ENCODE measurements around the gene BANK1. TPM values are rescaled to one million over a fixed set of nuclear protein-coding genes. Genes with fewer than 3 reads are reported as not detected.

The BANK1 gene
- total RNA-seq, 2 donors from 2014 or later = 0.53 to 0.57 TPM

DNA sequence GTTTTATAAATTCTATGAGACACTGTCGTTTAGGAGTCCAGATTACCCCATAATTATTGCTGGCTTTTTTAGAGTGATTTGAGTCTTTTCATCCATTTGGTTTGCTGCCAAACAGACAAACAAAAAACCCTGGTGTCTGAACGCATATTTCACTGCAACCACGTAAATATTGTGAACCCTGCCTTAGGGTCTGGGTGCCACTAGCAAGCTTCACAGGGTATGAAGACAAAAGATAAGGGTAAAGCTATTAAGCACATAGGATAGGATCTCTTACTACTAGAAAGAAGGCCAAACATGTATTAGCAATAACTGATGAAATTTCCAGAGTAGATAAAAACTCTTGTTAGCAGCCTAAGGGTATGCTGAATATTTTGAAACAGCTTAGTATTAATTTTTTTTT, 143.3 kb downstream of the BANK1 start:
- Histone ChIP-seq H3K27me3 (ENCODE audit: control insufficient read depth, insufficient read depth, low read length, poor library complexity, severe bottlenecking) (no peaks in the 10 kb centered on the region), H3K4me1 (ENCODE audit: control insufficient read depth, insufficient read depth, low read length) (no peaks in the 10 kb centered on the region), H3K9ac (ENCODE audit: extremely low read depth, low read length, poor library complexity, severe bottlenecking) (no peak overlapping the region), H3K36me3 (ENCODE audit: control insufficient read depth, insufficient read depth, low read length) (no peaks in the 10 kb centered on the region), H3K4me3 (ENCODE audit: low read length) (no peak overlapping the region), H3K27ac (ENCODE audit: low read depth, low read length) (no peak overlapping the region), H3K9me3 (ENCODE audit: control insufficient read depth, low read length) (no peaks in the 10 kb centered on the region)
- 94 to 100% methylated on average over 1 to 3 of the region's 3 CpGs for WGBS, 2 experiments (ENCODE audit: insufficient coverage in 1 of 2, insufficient read length in 1 of 2)
- Mint-ChIP-seq H3K36me3 (ENCODE audit: low read depth) (no peaks in the 10 kb centered on the region), H3K9me3 (peaks cover 10% of the 10 kb centered on the region), H3K27ac (no peak overlapping the region), H3K4me3 (no peak overlapping the region), H3K27me3 (ENCODE audit: insufficient read depth) (no peaks in the 10 kb centered on the region), H3K4me1 (no peaks in the 10 kb centered on the region)
- no peak for TF ChIP-seq CTCF (conservative IDR thresholded peaks at IDR 0.05)
- no peak for DNase-seq

GRCh38 chr4:101938836-101939235, 148.3 kb downstream of the BANK1 start:
- peaks cover 10% of the 10 kb centered on the region for H3K9me3 Mint-ChIP-seq
- H3K27me3 ChIP-seq (ENCODE audit: control insufficient read depth, insufficient read depth, low read length, poor library complexity, severe bottlenecking) = no peaks in the 10 kb centered on the region
- no peaks in the 10 kb centered on the region for H3K36me3 ChIP-seq (ENCODE audit: control insufficient read depth, insufficient read depth, low read length)
- H3K4me1 ChIP-seq (ENCODE audit: control insufficient read depth, insufficient read depth, low read length) = no peaks in the 10 kb centered on the region
- no peaks in the 10 kb centered on the region for H3K36me3 Mint-ChIP-seq (ENCODE audit: low read depth)
- H3K27ac ChIP-seq (ENCODE audit: low read depth, low read length) = no peak overlapping the region
- no peak overlapping the region for H3K27ac Mint-ChIP-seq
- no peaks in the 10 kb centered on the region for H3K27me3 Mint-ChIP-seq (ENCODE audit: insufficient read depth)
- no peak overlapping the region for H3K4me3 ChIP-seq (ENCODE audit: low read length)
- H3K9me3 ChIP-seq (ENCODE audit: control insufficient read depth, low read length) = no peaks in the 10 kb centered on the region
- 91 to 100% methylated on average over 1 to 2 of the region's 2 CpGs for WGBS, 2 experiments (ENCODE audit: insufficient coverage in 1 of 2, insufficient read length in 1 of 2)
- H3K4me3 Mint-ChIP-seq = no peak overlapping the region
- no peak for DNase-seq
- no peaks in the 10 kb centered on the region for H3K4me1 Mint-ChIP-seq
- no peak for TF ChIP-seq CTCF (conservative IDR thresholded peaks at IDR 0.05)
- H3K9ac ChIP-seq (ENCODE audit: extremely low read depth, low read length, poor library complexity, severe bottlenecking) = no peak overlapping the region

DNA sequence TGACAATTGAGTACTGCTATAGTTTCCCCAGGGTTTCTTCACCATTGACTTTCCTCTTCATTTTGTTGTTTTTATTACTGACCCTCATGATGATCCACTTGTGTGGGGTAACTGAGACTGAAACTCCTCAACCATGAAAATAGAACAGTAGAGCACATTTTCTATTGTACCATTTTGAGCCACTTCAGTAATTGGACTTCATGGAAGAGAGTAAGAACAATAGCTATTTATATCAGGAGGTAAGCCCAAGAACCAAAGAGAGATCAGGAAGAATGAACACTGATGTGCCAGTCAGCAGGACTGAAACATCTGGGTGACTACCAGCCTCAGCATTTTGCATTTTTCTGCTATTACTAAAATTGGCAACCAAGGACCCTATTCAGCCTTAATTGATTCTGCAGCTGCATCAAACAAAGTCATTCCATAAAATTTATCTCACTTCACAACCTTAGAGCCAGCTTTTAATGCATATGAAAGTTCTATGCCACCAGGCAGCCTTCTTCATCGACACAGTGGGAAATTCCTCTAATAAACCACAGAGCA, 151.4 kb downstream of the BANK1 start:
- TF ChIP-seq CTCF (conservative IDR thresholded peaks at IDR 0.05) = no peak
- H3K36me3 Mint-ChIP-seq (ENCODE audit: low read depth) = no peaks in the 10 kb centered on the region
- no peaks in the 10 kb centered on the region for H3K4me1 Mint-ChIP-seq
- no peak for DNase-seq
- Histone ChIP-seq H3K27me3 (ENCODE audit: control insufficient read depth, insufficient read depth, low read length, poor library complexity, severe bottlenecking) (no peaks in the 10 kb centered on the region), H3K9me3 (ENCODE audit: control insufficient read depth, low read length) (no peaks in the 10 kb centered on the region), H3K27ac (ENCODE audit: low read depth, low read length) (no peak overlapping the region), H3K4me1 (ENCODE audit: control insufficient read depth, insufficient read depth, low read length) (no peaks in the 10 kb centered on the region), H3K4me3 (ENCODE audit: low read length) (no peak overlapping the region), H3K36me3 (ENCODE audit: control insufficient read depth, insufficient read depth, low read length) (no peaks in the 10 kb centered on the region), H3K9ac (ENCODE audit: extremely low read depth, low read length, poor library complexity, severe bottlenecking) (no peak overlapping the region)
- no peak overlapping the region for H3K4me3 Mint-ChIP-seq
- no peaks in the 10 kb centered on the region for H3K27me3 Mint-ChIP-seq (ENCODE audit: insufficient read depth)
- no peak overlapping the region for H3K27ac Mint-ChIP-seq
- 89% methylated on average over 1 of the region's 1 CpG; no CpG with 5 or more reads in 1 of the 2 experiments for WGBS, 2 experiments (ENCODE audit: insufficient coverage in 1 of 2, insufficient read length in 1 of 2)
- H3K9me3 Mint-ChIP-seq = peaks cover 7% of the 10 kb centered on the region

Measured in endodermal cell (in vitro differentiated cells).